NCI-H2029 treated with DMSO at 0.1 percent for 48 hours (cell line): Measurements from ENCODE around the gene PLEKHG4B.
"Not testable (repeated sequence)": the region's sequence is repeated elsewhere in the genome, so short reads cannot be mapped to it uniquely, and the experiment has no call there.

ENCODE experiments used
- DNase-seq: peaks from one replicate; lab custom pipeline; 2025; lab: John Stamatoyannopoulos, UW

The PLEKHG4B gene

GRCh38 chr5:231661-232060 lies 139.7 kb downstream of the PLEKHG4B start:
- no peak for DNase-seq

DNA sequence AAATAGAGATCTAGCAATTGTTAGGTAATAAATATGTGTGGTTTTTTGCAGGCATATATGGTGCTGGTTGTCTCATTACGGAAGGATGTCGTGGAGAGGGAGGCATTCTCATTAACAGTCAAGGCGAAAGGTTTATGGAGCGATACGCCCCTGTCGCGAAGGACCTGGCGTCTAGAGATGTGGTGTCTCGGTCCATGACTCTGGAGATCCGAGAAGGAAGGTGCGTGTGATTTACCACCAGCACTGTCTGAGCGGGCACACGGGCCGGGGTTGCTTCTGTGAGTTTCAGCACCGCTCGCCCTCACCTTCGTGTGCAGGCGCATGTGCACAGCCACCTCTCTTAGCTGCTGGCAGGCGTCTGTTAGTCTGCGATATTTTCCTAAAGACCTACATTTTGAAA lies 141.5 kb downstream of the PLEKHG4B start:
- DNase-seq, result not testable (repeated sequence)

DNA sequence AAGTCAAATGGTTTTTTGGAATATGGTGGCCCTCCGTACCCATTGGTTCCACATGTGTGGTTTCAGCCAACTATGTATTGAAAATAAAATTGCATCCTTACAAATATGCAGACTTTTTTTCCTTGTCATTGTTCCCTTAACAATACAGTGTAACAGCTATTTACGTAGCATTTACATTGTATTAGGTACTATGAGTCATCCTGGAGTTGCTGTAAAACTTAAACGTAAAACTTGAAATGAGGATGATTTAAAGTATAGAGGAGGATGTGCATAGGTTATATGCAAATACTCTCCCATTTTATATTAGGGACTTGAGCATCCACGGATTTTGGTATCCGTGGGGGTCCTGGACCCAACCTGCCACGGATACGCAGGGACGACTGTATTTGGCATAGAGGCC lies 142.5 kb downstream of the PLEKHG4B start:
- no peak for DNase-seq

DNA sequence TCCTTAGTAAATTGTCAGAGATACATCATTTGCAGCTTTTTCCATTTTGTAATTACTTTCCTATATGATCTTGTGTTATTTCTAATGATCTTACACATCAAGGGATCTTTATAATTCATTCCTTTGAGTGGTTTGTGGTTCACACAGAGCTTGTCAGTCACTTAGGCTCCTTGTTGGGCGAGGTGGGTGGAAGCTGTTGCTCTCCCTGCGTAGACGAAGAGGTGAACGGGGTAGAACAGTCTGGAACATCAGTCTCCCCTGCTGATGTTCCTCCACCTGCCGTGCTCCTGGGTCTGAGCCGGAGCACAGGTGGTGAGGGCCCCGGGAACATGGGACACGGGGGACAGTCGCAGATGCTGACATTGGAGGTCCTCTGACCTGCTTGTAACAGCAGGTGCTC lies 143.6 kb downstream of the PLEKHG4B start:
- DNase-seq, result not testable (repeated sequence)

- DNase-seq, result not testable (repeated sequence)
These were observed 146.0 kb downstream of the PLEKHG4B start for GRCh38 chr5:237931-238330.
